Midbrain (tissue), 1 donor: ENCODE measurements around the gene CDC37L1.

ENCODE experiments used
- DNase-seq: peaks from one replicate; lab custom pipeline; 2025; lab: John Stamatoyannopoulos, UW

CDC37L1 gene

GRCh38 chr9:4669890-4670289 lies 9.5 kb upstream of the CDC37L1 start:
- DNase-seq, result no peak

- no peak for DNase-seq
Measured at GRCh38 chr9:4670591-4670990, 8.8 kb upstream of the CDC37L1 start.

DNA sequence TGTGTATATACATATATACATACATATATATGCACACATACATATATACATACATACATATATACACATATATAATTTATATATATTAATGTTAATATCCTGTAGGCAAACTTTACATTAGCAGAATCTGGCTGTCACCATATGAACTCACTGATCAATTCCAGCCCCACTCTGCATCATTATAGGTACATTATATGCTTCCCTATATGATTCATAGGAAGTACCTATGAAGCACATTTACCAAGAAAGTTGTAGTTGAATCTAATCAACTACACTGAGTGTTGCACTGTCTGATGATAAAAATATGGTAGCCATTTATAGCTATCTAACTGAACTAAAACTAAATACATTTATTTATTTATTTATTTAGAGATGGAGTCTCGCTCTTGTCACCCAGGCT lies 7.6 kb upstream of the CDC37L1 start:
- no peak for DNase-seq

DNA sequence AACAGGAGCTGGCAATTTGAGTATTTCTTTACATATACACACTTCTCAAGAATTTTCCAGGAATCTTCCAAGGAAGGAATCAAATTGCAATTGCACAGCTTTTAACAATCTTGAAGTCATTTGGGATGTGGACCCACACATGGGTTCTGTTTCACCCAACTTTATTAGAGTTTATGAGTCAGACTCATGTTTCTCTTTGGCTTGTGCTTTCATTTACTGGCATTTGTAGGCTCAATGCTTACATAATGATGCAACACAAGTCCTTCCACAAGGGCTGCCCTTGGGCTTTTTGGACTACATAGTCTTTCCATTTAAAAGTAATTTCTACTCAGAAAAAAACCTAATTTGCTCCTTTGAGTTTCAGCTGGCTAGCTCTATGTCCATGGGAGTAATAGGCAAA lies 4.6 kb upstream of the CDC37L1 start:
- DNase-seq, result no peak

GRCh38 chr9:4677392-4677791 lies 2.0 kb upstream of the CDC37L1 start:
- DNase-seq, result no peak

GRCh38 chr9:4678679-4679267 lies 596 bp upstream of the CDC37L1 start:
- DNase-seq, result peak; percentile 56

DNA sequence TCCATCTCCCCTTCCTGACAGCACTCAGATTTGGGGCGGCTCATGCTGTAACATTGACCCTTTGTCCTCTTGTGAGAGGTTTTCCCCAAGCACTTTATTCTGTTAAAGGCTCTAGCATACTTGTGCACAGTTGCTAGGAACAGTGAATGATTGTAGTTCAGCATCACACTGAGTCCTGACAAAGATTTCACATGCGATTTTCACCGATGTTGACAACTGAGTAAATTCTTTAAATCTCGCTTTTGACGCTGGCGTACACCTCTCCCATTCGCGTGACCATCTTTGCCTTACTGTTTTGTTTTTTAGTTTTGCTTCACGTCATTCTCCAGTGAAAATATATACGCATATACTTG lies 780 bp downstream of the CDC37L1 start:
- DNase-seq, result peak; percentile 55

DNA sequence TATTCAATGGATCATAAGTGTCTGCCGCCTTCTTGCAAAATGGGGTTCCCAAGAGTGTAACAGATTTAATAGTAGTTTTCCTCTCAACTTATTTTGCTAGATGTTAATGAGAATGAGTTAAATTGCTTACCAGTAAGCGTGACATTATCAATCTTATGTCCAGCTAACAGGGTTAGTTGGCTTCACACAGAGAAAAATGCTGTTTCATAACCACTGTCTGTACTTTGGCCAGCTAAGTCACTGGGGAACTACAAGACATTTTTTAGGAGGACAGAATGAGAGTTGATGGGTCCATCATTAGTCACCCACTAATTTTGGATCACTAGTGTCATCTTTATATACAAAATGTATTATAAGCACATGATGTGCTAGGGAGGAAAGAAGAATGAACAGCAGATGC lies 1.4 kb downstream of the CDC37L1 start:
- DNase-seq, result no peak

DNA sequence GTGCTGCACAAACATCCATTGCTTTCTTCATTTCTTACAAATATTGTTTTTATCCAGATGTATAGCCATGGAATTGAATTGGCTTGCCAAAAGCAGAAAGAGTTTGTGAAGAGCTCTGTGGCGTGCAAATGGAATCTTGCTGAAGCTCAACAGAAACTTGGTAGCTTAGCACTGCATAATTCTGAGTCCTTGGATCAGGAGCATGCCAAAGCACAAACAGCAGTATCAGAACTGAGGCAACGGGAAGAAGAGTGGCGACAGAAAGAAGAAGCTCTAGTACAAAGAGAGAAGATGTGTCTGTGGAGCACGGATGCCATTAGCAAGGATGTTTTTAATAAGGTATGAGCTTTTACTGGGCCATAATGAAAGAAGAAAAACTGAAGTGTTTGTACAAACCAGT lies 5.5 kb downstream of the CDC37L1 start:
- no peak for DNase-seq

DNA sequence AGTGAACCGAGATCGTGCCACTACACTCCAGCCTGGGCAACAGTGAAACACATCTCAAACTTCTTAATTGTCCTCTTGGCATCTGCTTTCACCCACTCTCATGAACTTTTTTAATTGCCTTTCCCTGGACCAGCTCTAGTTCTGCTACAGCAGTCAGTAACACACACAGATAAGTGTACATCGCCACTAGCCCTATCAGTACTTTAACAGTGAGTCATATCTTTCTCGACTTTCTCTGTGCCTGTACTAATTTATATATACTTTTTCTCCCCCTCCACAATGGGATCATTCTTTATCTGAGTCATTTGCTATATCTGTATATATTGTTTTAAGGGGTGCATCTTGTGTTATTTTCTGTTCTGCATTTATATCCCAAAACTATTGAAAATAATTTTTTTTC lies 6.7 kb downstream of the CDC37L1 start:
- DNase-seq, result no peak

- DNase-seq, result no peak
Measured at GRCh38 chr9:4686584-4686983, 7.2 kb downstream of the CDC37L1 start.

- no peak for DNase-seq
Measured at GRCh38 chr9:4689021-4689420, 9.7 kb downstream of the CDC37L1 start.

DNA sequence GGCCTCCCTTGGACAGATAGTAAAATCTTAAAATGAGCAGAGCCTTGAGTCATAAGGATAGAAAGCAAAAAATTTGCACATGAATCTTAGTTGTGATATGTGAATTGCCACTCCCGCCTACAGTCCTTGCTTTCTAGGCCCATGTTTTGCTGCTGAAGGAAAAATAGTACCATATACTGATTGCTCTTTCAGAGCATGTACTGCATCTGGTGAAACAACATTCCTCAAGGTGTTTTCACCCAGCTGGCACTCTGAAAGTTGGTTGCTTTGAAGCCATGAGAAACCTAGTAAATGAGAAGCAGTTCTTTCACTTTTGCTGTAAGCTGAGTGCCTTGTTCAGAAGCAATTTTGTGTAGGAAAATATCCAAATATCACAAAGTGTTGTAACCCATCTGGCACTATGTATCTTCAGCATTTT lies 10.3 kb downstream of the CDC37L1 start:
- no peak for DNase-seq

DNA sequence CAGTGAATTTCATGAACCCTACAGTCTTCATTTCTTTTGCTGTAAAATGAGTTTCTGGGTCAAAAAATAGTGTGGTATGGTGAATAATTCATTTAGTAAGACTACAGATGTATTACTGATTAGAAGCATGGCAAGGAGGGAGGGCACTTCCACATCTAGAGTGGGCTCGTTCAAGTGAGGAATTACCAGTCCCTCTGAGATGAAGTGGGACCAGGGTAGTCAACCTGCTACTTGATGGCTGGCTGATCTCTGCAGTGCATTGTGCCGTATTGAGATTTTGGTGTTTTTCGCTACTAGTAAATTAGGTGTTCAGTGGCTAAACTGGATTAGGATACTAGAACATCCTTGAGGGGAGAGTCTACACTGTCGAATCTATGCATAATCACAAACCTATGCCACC lies 10.8 kb downstream of the CDC37L1 start:
- no peak for DNase-seq

GRCh38 chr9:4691795-4692194 lies 12.4 kb downstream of the CDC37L1 start:
- no peak for DNase-seq

DNA sequence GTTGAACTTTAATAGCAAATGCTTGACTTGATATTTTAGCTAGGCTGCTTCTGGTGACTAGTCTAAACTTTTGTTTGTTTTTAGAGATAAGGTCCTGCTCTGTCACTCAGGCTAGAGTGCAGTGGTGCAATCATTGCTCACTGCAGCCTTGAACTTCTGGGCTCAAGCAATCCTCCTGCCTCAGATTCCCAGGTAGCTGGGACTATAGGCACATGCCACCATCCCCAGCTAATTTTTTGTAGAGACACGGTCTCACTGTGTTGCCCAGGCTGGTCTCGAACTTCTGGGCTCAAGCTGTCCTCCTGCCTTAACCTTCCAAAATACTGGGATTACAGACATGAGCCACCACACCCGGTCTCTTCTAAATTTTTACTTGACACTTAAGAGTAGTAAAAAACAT lies 20.7 kb downstream of the CDC37L1 start:
- no peak for DNase-seq

DNA sequence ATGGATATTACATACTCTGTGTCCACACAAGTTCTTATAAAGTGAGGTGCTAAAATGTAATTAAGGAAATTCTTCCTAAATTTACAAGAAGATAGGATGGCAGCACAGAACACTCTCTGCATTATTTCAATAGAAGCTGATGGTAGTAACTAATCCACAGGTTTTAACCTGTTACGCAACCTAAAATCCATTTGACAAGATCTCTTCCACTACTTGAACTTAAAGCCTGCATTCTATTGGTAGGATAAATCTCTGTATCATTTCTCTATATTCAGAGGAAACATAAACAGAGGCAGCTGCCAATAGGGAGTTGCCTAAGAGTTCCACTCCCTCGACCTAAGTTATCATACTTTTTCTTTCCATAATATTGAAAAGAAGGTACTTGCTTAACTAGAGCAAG lies 21.6 kb downstream of the CDC37L1 start:
- DNase-seq, result no peak

DNA sequence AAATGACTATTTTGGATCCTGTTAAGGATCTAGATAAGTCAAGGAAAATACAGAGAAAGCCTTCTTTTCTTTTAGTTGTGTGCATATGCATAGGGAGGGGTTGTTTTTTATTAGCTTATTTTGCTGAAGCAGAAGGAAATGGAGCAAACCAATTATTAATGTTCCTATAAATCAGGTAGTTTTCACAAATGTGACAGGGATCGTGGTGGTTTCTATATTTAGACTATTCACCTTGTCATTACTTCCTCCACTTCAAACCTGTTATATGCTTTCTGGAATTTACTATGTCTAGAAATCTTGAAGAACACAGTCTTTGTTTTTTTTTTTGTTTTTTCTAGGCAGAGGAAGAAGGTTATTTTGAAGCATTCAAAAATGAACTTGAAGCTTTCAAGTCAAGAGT lies 22.2 kb downstream of the CDC37L1 start:
- DNase-seq, result no peak

- DNase-seq, result no peak
Measured at GRCh38 chr9:4704129-4704528, 24.8 kb downstream of the CDC37L1 start.

DNA sequence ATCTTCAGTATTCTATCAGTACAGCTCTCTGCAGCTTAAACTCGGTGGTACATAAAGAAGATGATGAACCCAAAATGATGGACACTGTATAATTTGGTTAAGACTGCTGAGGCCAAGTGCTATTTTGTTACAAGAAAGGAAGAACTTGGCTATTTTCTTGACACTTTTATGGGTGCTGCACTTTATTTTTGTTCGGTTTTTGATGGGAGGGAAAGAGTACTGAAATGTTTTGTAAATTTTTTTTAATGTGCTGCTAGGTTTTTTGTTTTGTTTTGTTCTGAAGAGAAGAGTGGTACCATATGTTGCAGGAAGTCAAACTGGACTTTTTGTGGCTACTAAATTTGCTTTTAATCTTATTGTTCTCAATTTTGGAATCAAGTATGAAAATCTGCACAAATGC lies 26.7 kb downstream of the CDC37L1 start:
- no peak for DNase-seq

- DNase-seq, result no peak
Measured at GRCh38 chr9:4706971-4707622, 27.7 kb downstream of the CDC37L1 start.

- DNase-seq, result no peak
Measured at GRCh38 chr9:4709380-4709779, 30.0 kb downstream of the CDC37L1 start.

GRCh38 chr9:4713849-4714248 lies 34.5 kb downstream of the CDC37L1 start:
- no peak for DNase-seq

DNA sequence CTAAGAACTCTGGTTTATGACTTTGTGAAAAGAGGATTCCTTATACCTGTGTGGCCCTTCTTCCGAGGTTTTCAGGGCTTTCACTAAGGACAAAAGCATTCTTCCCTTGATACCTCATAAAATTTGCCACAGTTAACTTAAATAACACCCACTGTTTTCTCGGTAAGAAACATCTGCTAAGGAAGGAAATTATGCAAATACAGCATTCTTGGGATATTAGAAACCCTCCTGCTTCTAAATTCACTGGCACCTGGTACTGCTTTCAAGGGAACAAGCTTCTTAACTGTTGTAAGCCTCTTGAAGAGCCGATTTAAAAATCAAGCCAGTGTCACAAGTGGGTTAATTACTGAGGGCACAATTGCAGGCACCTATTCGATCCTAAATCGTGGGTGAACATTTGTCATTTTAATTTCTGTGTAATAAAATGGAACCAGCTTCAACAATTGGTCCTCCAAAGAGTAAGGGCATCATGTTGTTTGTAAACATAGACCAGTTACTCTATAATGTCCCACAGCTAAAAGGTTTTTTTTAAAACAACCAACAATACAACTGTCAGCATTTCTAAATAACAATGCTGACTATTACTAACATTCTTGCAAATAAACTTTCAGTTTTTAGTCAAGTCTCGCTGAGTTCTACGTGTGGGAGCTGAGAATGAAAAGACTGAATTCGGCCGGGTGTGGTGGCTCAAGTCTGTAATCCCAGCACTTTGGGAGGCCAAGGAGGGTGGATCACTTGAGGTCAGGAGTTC lies 35.1 kb downstream of the CDC37L1 start:
- no peak for DNase-seq
